ENCODE data around the gene YPEL2.

YPEL2 gene

GRCh38 chr17:59421722-59422121, 90.3 kb downstream of the YPEL2 start:
- peaks cover 10% of the 10 kb centered on the region for H3K4me1 ChIP-seq (ENCODE audit: control insufficient read depth, insufficient read depth, low read depth, low read length)
- no peak for DNase-seq
- no peak overlapping the region for H2BK12ac ChIP-seq (ENCODE audit: low read length in 2 of 2)
- no peak overlapping the region for H2AK5ac ChIP-seq (ENCODE audit: low read length, severe bottlenecking)
- no peak overlapping the region for H3K9ac ChIP-seq (ENCODE audit: low read length)
- H2BK120ac ChIP-seq (ENCODE audit: low read depth, low read length), result no peak overlapping the region
- WGBS, result 86% methylated on average over 6 of the region's 6 CpGs
- no peak overlapping the region for H2BK5ac ChIP-seq (ENCODE audit: low read depth, low read length, poor library complexity, severe bottlenecking)
- no peak overlapping the region for H4K8ac ChIP-seq (ENCODE audit: low read length)
- no peak overlapping the region for H2AFZ ChIP-seq (ENCODE audit: low read depth, low read length)
- no peak overlapping the region for H3K27ac ChIP-seq (ENCODE audit: low read length, poor library complexity, severe bottlenecking)
- H3K36me3 ChIP-seq (ENCODE audit: control insufficient read depth in 1 of 2, insufficient read depth in 2 of 2, low read depth in 1 of 2, low read length in 2 of 2), result no peaks in the 10 kb centered on the region
- H3K18ac ChIP-seq (ENCODE audit: low read depth in 1 of 2, low read length in 2 of 2), result no peak overlapping the region
- no peaks in the 10 kb centered on the region for H3K27me3 ChIP-seq (ENCODE audit: control insufficient read depth in 1 of 2, insufficient read depth in 1 of 2, low read length in 2 of 2)
- no peak overlapping the region for H3K23ac ChIP-seq (ENCODE audit: low read length in 2 of 2)
- no peak overlapping the region for H3K4me3 ChIP-seq (ENCODE audit: insufficient read depth in 1 of 2, low read depth in 1 of 2, low read length in 2 of 2)
- H3K79me1 ChIP-seq (replicated peaks; ENCODE audit: low read length, poor library complexity, severe bottlenecking), result no peaks in the 10 kb centered on the region
- no peak overlapping the region for H3K4ac ChIP-seq (ENCODE audit: low read depth in 1 of 2, low read length in 2 of 2)
- no peak overlapping the region for H3K14ac ChIP-seq (ENCODE audit: low read length in 2 of 2)
- H3K4me2 ChIP-seq (ENCODE audit: low read length, poor library complexity, severe bottlenecking), result no peak overlapping the region
- no peak overlapping the region for H2BK15ac ChIP-seq (ENCODE audit: low read depth, poor library complexity, severe bottlenecking)
- H4K91ac ChIP-seq (ENCODE audit: low read length), result no peak overlapping the region
- peaks cover 13% of the 10 kb centered on the region for H3K9me3 ChIP-seq (ENCODE audit: control insufficient read depth, low read length)

- Histone ChIP-seq H2AFZ (ENCODE audit: low read depth, low read length) (no peak overlapping the region), H2AK5ac (ENCODE audit: low read length, severe bottlenecking) (no peak overlapping the region), H2BK120ac (ENCODE audit: low read depth, low read length) (peak overlapping the region; percentile 64), H2BK12ac (ENCODE audit: low read length in 2 of 2) (peak overlapping the region; percentile 15 to 70), H3K79me1 (replicated peaks; ENCODE audit: low read length, poor library complexity, severe bottlenecking) (no peaks in the 10 kb centered on the region), H3K23ac (ENCODE audit: low read length in 2 of 2) (no peak overlapping the region), H3K4ac (ENCODE audit: low read depth in 1 of 2, low read length in 2 of 2) (peak overlapping the region in 1 of 2 experiments; percentile 35), H4K8ac (ENCODE audit: low read length) (no peak overlapping the region), H3K9ac (ENCODE audit: low read length) (peak overlapping the region; percentile 4), H3K27me3 (ENCODE audit: control insufficient read depth in 1 of 2, insufficient read depth in 1 of 2, low read length in 2 of 2) (no peaks in the 10 kb centered on the region), H2BK5ac (ENCODE audit: low read depth, low read length, poor library complexity, severe bottlenecking) (no peak overlapping the region), H3K9me3 (ENCODE audit: control insufficient read depth, low read length) (peaks cover 13% of the 10 kb centered on the region), H3K36me3 (ENCODE audit: control insufficient read depth in 1 of 2, insufficient read depth in 2 of 2, low read depth in 1 of 2, low read length in 2 of 2) (no peaks in the 10 kb centered on the region), H3K4me1 (ENCODE audit: control insufficient read depth, insufficient read depth, low read depth, low read length) (peaks cover 15% of the 10 kb centered on the region), H2BK15ac (ENCODE audit: low read depth, poor library complexity, severe bottlenecking) (no peak overlapping the region), H3K27ac (ENCODE audit: low read length, poor library complexity, severe bottlenecking) (no peak overlapping the region), H3K14ac (ENCODE audit: low read length in 2 of 2) (no peak overlapping the region), H3K4me3 (ENCODE audit: insufficient read depth in 1 of 2, low read depth in 1 of 2, low read length in 2 of 2) (peak overlapping the region in 1 of 2 experiments; percentile 22), H4K91ac (ENCODE audit: low read length) (no peak overlapping the region), H3K18ac (ENCODE audit: low read depth in 1 of 2, low read length in 2 of 2) (peak overlapping the region in 1 of 2 experiments; percentile 45), H3K4me2 (ENCODE audit: low read length, poor library complexity, severe bottlenecking) (no peak overlapping the region)
- 8% methylated on average over 9 of the region's 9 CpGs for WGBS
- peak; percentile 74 for DNase-seq
Measured at GRCh38 chr17:59423137-59423724, 91.8 kb downstream of the YPEL2 start.

DNA sequence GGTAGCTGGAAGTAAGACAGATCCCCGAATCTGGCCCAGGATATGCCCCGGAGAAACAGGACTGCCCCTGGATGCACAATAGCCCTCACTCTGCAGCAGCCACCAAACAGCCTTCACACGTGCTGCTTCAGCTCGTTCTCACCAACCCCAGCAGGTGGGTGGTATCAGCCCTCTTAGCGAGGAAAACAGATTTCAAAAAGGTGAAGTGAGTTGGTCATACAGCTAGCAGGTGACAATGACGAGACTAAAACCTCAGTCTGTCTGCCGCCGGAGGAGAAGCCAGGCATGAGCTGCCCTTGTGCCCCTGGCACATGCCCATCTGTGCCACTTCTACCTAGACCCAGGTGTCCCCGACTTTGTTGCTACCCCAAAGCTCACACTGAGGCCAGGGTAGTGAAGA, 92.4 kb downstream of the YPEL2 start:
- no peak overlapping the region for H3K14ac ChIP-seq (ENCODE audit: low read length in 2 of 2)
- peak overlapping the region; percentile 7 to 45 for H3K18ac ChIP-seq (ENCODE audit: low read depth in 1 of 2, low read length in 2 of 2)
- H3K4me3 ChIP-seq (ENCODE audit: insufficient read depth in 1 of 2, low read depth in 1 of 2, low read length in 2 of 2), result no peak overlapping the region
- peak overlapping the region; percentile 64 for H2BK120ac ChIP-seq (ENCODE audit: low read depth, low read length)
- no peaks in the 10 kb centered on the region for H3K36me3 ChIP-seq (ENCODE audit: control insufficient read depth in 1 of 2, insufficient read depth in 2 of 2, low read depth in 1 of 2, low read length in 2 of 2)
- no peak overlapping the region for H3K4me2 ChIP-seq (ENCODE audit: low read length, poor library complexity, severe bottlenecking)
- peaks cover 13% of the 10 kb centered on the region for H3K9me3 ChIP-seq (ENCODE audit: control insufficient read depth, low read length)
- no peaks in the 10 kb centered on the region for H3K27me3 ChIP-seq (ENCODE audit: control insufficient read depth in 1 of 2, insufficient read depth in 1 of 2, low read length in 2 of 2)
- H3K27ac ChIP-seq (ENCODE audit: low read length, poor library complexity, severe bottlenecking), result no peak overlapping the region
- peak overlapping the region; percentile 56 for H4K8ac ChIP-seq (ENCODE audit: low read length)
- 90% methylated on average over 7 of the region's 9 CpGs for WGBS
- no peak overlapping the region for H2AK5ac ChIP-seq (ENCODE audit: low read length, severe bottlenecking)
- no peak for DNase-seq
- H3K4ac ChIP-seq (ENCODE audit: low read depth in 1 of 2, low read length in 2 of 2), result peak overlapping the region in 1 of 2 experiments; percentile 35
- no peak overlapping the region for H3K9ac ChIP-seq (ENCODE audit: low read length)
- no peaks in the 10 kb centered on the region for H3K79me1 ChIP-seq (replicated peaks; ENCODE audit: low read length, poor library complexity, severe bottlenecking)
- no peak overlapping the region for H2BK5ac ChIP-seq (ENCODE audit: low read depth, low read length, poor library complexity, severe bottlenecking)
- H3K23ac ChIP-seq (ENCODE audit: low read length in 2 of 2), result no peak overlapping the region
- peak overlapping the region; percentile 61 to 70 for H2BK12ac ChIP-seq (ENCODE audit: low read length in 2 of 2)
- H3K4me1 ChIP-seq (ENCODE audit: control insufficient read depth, insufficient read depth, low read depth, low read length), result peaks cover 15% of the 10 kb centered on the region
- H4K91ac ChIP-seq (ENCODE audit: low read length), result peak overlapping the region; percentile 12
- no peak overlapping the region for H2AFZ ChIP-seq (ENCODE audit: low read depth, low read length)
- peak overlapping the region; percentile 37 for H2BK15ac ChIP-seq (ENCODE audit: low read depth, poor library complexity, severe bottlenecking)

- Histone ChIP-seq H3K36me3 (ENCODE audit: control insufficient read depth in 1 of 2, insufficient read depth in 2 of 2, low read depth in 1 of 2, low read length in 2 of 2) (no peaks in the 10 kb centered on the region), H3K4me1 (ENCODE audit: control insufficient read depth, insufficient read depth, low read depth, low read length) (peaks cover 18% of the 10 kb centered on the region), H3K18ac (ENCODE audit: low read depth in 1 of 2, low read length in 2 of 2) (peak overlapping the region in 1 of 2 experiments; percentile 7), H2BK120ac (ENCODE audit: low read depth, low read length) (peak overlapping the region; percentile 64), H2AFZ (ENCODE audit: low read depth, low read length) (no peak overlapping the region), H3K14ac (ENCODE audit: low read length in 2 of 2) (no peak overlapping the region), H3K79me1 (replicated peaks; ENCODE audit: low read length, poor library complexity, severe bottlenecking) (no peaks in the 10 kb centered on the region), H3K9me3 (ENCODE audit: control insufficient read depth, low read length) (peaks cover 13% of the 10 kb centered on the region), H3K4me2 (ENCODE audit: low read length, poor library complexity, severe bottlenecking) (no peak overlapping the region), H4K91ac (ENCODE audit: low read length) (peak overlapping the region; percentile 12), H2BK5ac (ENCODE audit: low read depth, low read length, poor library complexity, severe bottlenecking) (no peak overlapping the region), H3K4ac (ENCODE audit: low read depth in 1 of 2, low read length in 2 of 2) (peak overlapping the region in 1 of 2 experiments; percentile 35), H3K9ac (ENCODE audit: low read length) (no peak overlapping the region), H3K23ac (ENCODE audit: low read length in 2 of 2) (no peak overlapping the region), H3K27me3 (ENCODE audit: control insufficient read depth in 1 of 2, insufficient read depth in 1 of 2, low read length in 2 of 2) (no peaks in the 10 kb centered on the region), H3K27ac (ENCODE audit: low read length, poor library complexity, severe bottlenecking) (no peak overlapping the region), H2BK15ac (ENCODE audit: low read depth, poor library complexity, severe bottlenecking) (peak overlapping the region; percentile 3), H2AK5ac (ENCODE audit: low read length, severe bottlenecking) (no peak overlapping the region), H3K4me3 (ENCODE audit: insufficient read depth in 1 of 2, low read depth in 1 of 2, low read length in 2 of 2) (no peak overlapping the region), H2BK12ac (ENCODE audit: low read length in 2 of 2) (peak overlapping the region; percentile 61 to 70), H4K8ac (ENCODE audit: low read length) (no peak overlapping the region)
- no peak for DNase-seq
- 90% methylated on average over 2 of the region's 4 CpGs for WGBS
Measured at GRCh38 chr17:59424331-59424730, 92.9 kb downstream of the YPEL2 start.

Measured in mesenchymal stem cell (in vitro differentiated cells and primary cell).